Uterus (tissue), 4 donors: Measurements from ENCODE around the gene ZDHHC7. TPM values are rescaled to one million over a fixed set of nuclear protein-coding genes. Genes with fewer than 3 reads are reported as not detected.
"Not testable (repeated sequence)": the region's sequence is repeated elsewhere in the genome, so short reads cannot be mapped to it uniquely, and the experiment has no call there.

ENCODE experiments used
- DNase-seq, 2 donors: peaks; one replicate each; pipeline ENCODE4 v3.0.0-alpha.2; 2019 to 2020
- H3K27ac ChIP-seq, 2 donors: fragments of 200-600 bp; sonication (generic); 1 replicate in 1 of 2; 2 replicates in 1 of 2; pipeline ENCODE4 v1.5.1; 2016 to 2018
- H3K27me3 ChIP-seq, 2 donors: fragments of 200-600 bp; sonication (generic); one replicate each; pipeline ENCODE4 v1.5.1; 2018 to 2019; ENCODE audit warnings: control low read depth in 1 of 2
- H3K36me3 ChIP-seq, 2 donors: fragments of 200-600 bp; sonication (generic); one replicate each; pipeline ENCODE4 v1.5.1; 2019; ENCODE audit warnings: control low read depth in 1 of 2
- H3K4me1 ChIP-seq, 2 donors: fragments of 200-600 bp; sonication (generic); one replicate each; pipeline ENCODE4 v1.5.1; 2018 to 2019; ENCODE audit warnings: control low read depth in 1 of 2
- H3K4me3 ChIP-seq, 2 donors: fragments of 200-600 bp; sonication (generic); 1 replicate in 1 of 2; 2 replicates in 1 of 2; pipeline ENCODE4 v1.5.1; 2018 to 2019; ENCODE audit warnings: mild to moderate bottlenecking in 1 of 2
- H3K9me3 ChIP-seq, 2 donors: fragments of 200-600 bp; sonication (generic); one replicate each; pipeline ENCODE4 v1.5.1; 2019; ENCODE audit warnings: control low read depth in 1 of 2
- POLR2A ChIP-seq, 2 donors: fragments of 450-650 bp; IDR thresholded peaks; one replicate each; pipeline ENCODE4 v1.6.1; 2016; ENCODE audit warnings: antibody characterized with exemption in 2 of 2, mild to moderate bottlenecking in 1 of 2, moderate library complexity in 1 of 2
- intact Hi-C: fragments of 100-400 bp; cut with DNase I; formaldehyde crosslinking; loops from one replicate; pipeline ENCODE4 v1.15.1; 2023; ENCODE audit warnings: low total_unique reads
- total RNA-seq, 4 donors: library from RNA; depleted of rRNA in 3 of 4; stranded (reverse); fragments of >200 nt in 3 of 4; gene quantifications; one replicate each; pipeline versions ENCODE4 v1.1.0 to v1.2.4, GENCODE V29; 2014 to 2023
- TF ChIP-seq, protein P1 (sequence below), 4 experiments: fragments of 200-600 bp in 2 of 4; fragments of 450-650 bp in 2 of 4; sonication (generic) in 2 of 4; IDR thresholded peaks; one replicate each; pipeline ENCODE4 v1.5.1; 2016 to 2019; ENCODE audit warnings: antibody characterized with exemption in 4 of 4, mild to moderate bottlenecking in 2 of 4, moderate library complexity in 1 of 4
- donor health status: DM: yes; HTN: yes; CAD: no.

Gene ZDHHC7
- total RNA-seq, 4 donors from 2014 or later, result 16.5 to 50.2 (median 39.1) TPM

DNA sequence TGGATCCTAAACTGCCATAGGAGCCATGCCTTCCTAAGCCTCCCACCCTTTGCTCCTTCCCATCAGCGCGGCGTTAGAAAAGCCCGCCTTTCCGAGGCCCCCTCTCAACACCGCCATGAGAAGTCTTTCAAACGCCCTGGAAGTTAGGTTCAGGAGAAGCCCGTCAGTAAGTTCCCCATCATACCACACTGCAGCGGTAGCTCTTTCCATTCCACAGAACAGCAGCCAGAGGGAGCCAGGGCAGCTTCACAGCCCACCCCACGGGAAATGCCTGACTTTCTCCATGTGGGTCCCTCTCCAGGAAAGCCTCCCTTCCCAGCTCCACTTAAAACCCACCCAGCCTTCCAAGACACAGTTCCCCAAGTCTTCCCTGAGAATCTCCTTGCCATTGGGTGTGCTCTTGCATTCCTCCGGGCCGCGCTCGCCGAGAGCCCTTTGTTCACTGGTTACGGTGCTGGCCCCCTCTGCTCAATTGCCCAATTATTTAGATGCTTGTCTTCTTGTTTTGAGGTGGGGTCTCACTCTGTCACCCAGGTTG, 44.9 kb upstream of the ZDHHC7 start:
- DNase-seq, result peak; percentile 28 to 43
- H3K4me3 ChIP-seq, result no peak overlapping the region
- peaks cover 0 to 6% of the 10 kb centered on the region in 2 donors for H3K4me1 ChIP-seq
- no peak for TF ChIP-seq POLR2A (IDR thresholded peaks at IDR 0.05)
- TF ChIP-seq, protein P1, sequence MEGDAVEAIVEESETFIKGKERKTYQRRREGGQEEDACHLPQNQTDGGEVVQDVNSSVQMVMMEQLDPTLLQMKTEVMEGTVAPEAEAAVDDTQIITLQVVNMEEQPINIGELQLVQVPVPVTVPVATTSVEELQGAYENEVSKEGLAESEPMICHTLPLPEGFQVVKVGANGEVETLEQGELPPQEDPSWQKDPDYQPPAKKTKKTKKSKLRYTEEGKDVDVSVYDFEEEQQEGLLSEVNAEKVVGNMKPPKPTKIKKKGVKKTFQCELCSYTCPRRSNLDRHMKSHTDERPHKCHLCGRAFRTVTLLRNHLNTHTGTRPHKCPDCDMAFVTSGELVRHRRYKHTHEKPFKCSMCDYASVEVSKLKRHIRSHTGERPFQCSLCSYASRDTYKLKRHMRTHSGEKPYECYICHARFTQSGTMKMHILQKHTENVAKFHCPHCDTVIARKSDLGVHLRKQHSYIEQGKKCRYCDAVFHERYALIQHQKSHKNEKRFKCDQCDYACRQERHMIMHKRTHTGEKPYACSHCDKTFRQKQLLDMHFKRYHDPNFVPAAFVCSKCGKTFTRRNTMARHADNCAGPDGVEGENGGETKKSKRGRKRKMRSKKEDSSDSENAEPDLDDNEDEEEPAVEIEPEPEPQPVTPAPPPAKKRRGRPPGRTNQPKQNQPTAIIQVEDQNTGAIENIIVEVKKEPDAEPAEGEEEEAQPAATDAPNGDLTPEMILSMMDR (IDR thresholded peaks at IDR 0.05), result peak in 2 of 4 experiments; percentile 27 to 46
- H3K27ac ChIP-seq, result peak overlapping the region; percentile 67 to 87
- intact Hi-C loops, result no loop called here
- no peaks in the 10 kb centered on the region for H3K9me3 ChIP-seq
- no peaks in the 10 kb centered on the region for H3K36me3 ChIP-seq
- no peaks in the 10 kb centered on the region for H3K27me3 ChIP-seq

DNA sequence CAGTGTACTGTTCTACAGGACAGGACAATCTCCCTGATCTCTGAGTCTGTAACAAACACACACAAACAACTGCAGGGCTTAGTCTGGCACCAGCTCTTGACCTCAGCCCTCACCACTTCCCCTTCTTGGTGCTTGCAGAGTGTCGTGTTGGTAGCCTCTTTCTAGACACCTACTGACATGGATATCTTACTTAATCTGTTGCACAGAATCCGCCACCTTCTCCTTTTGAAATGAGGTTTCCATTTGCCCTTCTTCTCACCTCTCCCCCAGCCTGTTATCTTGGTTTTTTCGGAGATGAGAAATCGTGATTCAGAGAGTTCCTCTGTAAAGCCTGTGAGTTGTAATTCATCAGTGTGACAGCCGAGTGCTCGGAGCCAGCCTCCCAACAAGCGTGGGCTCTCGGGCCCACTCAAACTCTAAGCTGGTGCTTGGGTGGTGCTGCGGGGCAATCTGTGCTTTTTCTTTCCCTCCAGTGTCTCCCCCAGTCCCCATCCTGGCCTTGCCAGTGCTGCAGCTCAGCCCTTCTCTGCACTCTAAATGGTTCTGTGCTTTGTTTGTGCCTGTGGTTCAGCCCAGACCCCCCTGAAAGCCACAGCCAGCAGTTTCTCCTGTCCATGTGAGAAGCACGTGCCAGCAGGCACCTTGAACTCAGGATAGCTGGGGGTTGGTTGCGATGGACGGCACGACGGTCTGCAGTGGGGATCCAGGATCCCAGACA, 44.3 kb upstream of the ZDHHC7 start:
- peaks cover 0 to 6% of the 10 kb centered on the region in 2 donors for H3K4me1 ChIP-seq
- no peaks in the 10 kb centered on the region for H3K9me3 ChIP-seq
- no peaks in the 10 kb centered on the region for H3K27me3 ChIP-seq
- peak overlapping the region; percentile 1 to 9 for H3K4me3 ChIP-seq
- DNase-seq, result peak; percentile 37 to 45
- intact Hi-C loops, result no loop called here
- H3K27ac ChIP-seq, result peak overlapping the region; percentile 67 to 87
- TF ChIP-seq POLR2A (IDR thresholded peaks at IDR 0.05), result no peak
- TF ChIP-seq, protein P1 (IDR thresholded peaks at IDR 0.05), result no peak
- no peaks in the 10 kb centered on the region for H3K36me3 ChIP-seq

DNA sequence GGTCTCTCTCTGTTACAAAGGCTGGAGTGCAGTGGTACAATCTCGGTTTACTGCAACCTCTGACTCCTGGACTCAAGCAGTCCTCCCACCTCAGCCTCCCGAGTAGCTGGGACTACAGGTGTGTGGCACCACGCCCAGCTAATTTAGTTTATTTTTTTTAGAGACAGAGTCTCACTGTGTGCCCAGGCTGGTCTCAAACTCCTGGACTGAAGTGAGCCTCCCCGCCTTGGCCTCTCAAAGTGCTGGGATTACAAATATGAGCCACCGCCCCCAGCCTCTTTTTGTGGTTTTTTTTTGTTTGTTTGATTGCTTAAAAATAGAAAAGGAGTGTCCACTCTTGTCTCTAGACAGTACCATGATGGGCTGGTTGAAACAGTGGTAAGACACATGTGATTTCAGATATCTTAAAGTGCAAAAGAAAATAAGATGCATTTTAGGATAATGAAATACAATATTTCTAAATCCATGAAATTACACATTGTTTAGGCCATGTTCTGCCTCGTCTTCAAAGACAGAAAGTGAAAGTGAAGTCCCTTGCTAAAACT, 43.7 kb upstream of the ZDHHC7 start:
- peaks cover 0 to 6% of the 10 kb centered on the region in 2 donors for H3K4me1 ChIP-seq
- H3K27ac ChIP-seq, result peak overlapping the region; percentile 67 to 87
- H3K27me3 ChIP-seq, result no peaks in the 10 kb centered on the region
- no peaks in the 10 kb centered on the region for H3K36me3 ChIP-seq
- no peak for DNase-seq
- TF ChIP-seq, protein P1 (IDR thresholded peaks at IDR 0.05), result no peak
- TF ChIP-seq POLR2A (IDR thresholded peaks at IDR 0.05), result no peak
- no peaks in the 10 kb centered on the region for H3K9me3 ChIP-seq
- peak overlapping the region; percentile 1 to 9 for H3K4me3 ChIP-seq
- intact Hi-C loops, result no loop called here

DNA sequence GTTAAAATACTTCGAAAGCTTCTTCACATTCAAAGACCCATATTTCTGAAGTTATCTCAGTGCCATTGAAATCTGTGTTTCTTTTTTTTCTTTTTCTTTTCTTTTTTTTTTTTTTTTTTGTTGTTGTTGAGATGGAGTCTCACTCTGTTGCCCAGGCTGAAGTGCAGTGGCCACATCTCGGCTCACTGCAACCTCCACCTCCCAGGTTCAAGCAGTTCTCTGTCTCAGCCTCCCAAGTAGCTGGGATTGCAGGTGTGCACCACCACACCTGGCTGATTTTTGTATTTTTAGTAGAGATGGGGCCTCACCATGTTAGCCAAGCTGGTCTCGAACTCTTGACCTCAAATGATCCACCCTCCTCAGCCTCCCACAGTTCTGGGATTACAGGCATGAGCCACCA, 43.0 kb upstream of the ZDHHC7 start:
- DNase-seq, H3K36me3 ChIP-seq, H3K4me3 ChIP-seq, H3K4me1 ChIP-seq, intact Hi-C loops, H3K9me3 ChIP-seq, H3K27me3 ChIP-seq: not testable (repeated sequence)
- peak overlapping the region; percentile 67 to 87 for H3K27ac ChIP-seq

DNA sequence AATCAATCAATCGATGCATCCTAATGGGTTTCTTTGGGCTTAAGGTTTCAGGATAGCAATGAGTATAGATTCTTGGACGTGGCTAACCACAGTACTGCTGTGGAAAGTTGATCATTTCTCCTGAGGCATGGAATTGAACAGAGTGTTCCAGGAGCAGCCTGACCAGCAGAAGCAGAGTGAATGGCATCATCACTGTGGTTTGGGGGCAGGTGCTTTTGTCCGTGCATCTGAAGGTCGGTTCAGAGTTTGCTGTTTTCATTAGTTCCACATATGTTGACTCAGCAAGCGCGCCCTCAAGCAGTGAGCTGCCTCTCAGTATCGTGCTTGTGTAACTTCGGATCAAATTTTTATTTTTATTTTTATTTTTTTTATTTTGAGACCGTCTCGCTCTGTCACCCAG, 41.2 kb upstream of the ZDHHC7 start:
- intact Hi-C loops, result no loop called here

More for the DNA sequence above, 41.2 kb upstream of the ZDHHC7 start:
- DNase-seq, result no peak
- no peaks in the 10 kb centered on the region for H3K36me3 ChIP-seq
- H3K9me3 ChIP-seq, result no peaks in the 10 kb centered on the region
- peaks cover 0 to 6% of the 10 kb centered on the region in 2 donors for H3K4me1 ChIP-seq
- TF ChIP-seq, protein P1 (IDR thresholded peaks at IDR 0.05), result no peak
- no peak for TF ChIP-seq POLR2A (IDR thresholded peaks at IDR 0.05)
- H3K4me3 ChIP-seq, result no peak overlapping the region
- H3K27ac ChIP-seq, result no peak overlapping the region
- H3K27me3 ChIP-seq, result no peaks in the 10 kb centered on the region
